Measurements from ENCODE around the gene AKAP17A.
A peak's percentile ranks its signal among the peaks of the same experiment; 100 is the strongest.
"Not testable (repeated sequence)": the region's sequence is repeated elsewhere in the genome, so short reads cannot be mapped to it uniquely, and the experiment has no call there.

AKAP17A gene

GRCh38 chrX:1602299-1602698 is 10.9 kb downstream of the AKAP17A start:
- no peak for DNase-seq (ENCODE audit: low spot score)

GRCh38 chrX:1606496-1606895 is 15.1 kb downstream of the AKAP17A start:
- no peak for DNase-seq (ENCODE audit: low spot score)

- peak; percentile 31 for DNase-seq (ENCODE audit: low spot score)
Observed at GRCh38 chrX:1609311-1609710, 17.9 kb downstream of the AKAP17A start.

- DNase-seq (ENCODE audit: low spot score): no peak
Observed at GRCh38 chrX:1609762-1610161, 18.4 kb downstream of the AKAP17A start.

GRCh38 chrX:1610166-1610565 is 18.8 kb downstream of the AKAP17A start:
- no peak for DNase-seq (ENCODE audit: low spot score)

GRCh38 chrX:1610736-1611135 is 19.3 kb downstream of the AKAP17A start:
- no peak for DNase-seq (ENCODE audit: low spot score)

GRCh38 chrX:1612641-1613286 is 21.4 kb downstream of the AKAP17A start:
- DNase-seq (ENCODE audit: low spot score): peak; percentile 72

- peak; percentile 73 for DNase-seq (ENCODE audit: low spot score)
Observed at GRCh38 chrX:1614927-1615326, 23.5 kb downstream of the AKAP17A start, which contains the start of gene ASMT. TSS of gene ASMT (plus strand) at chrX:1615059. CDS start at chrX:1615200, 141 bp downstream.

GRCh38 chrX:1618689-1619088 is 27.3 kb downstream of the AKAP17A start:
- DNase-seq (ENCODE audit: low spot score): peak; percentile 67

- no peak for DNase-seq (ENCODE audit: low spot score)
Observed at GRCh38 chrX:1623691-1624090, 32.3 kb downstream of the AKAP17A start.

- DNase-seq (ENCODE audit: low spot score): not testable (repeated sequence)
Observed at GRCh38 chrX:1624158-1624860, 32.9 kb downstream of the AKAP17A start.

- not testable (repeated sequence) for DNase-seq (ENCODE audit: low spot score)
Observed at GRCh38 chrX:1624861-1625215, 33.4 kb downstream of the AKAP17A start.

GRCh38 chrX:1629244-1629643 is 37.8 kb downstream of the AKAP17A start:
- DNase-seq (ENCODE audit: low spot score): no peak

GRCh38 chrX:1646009-1646408 is 54.6 kb downstream of the AKAP17A start:
- DNase-seq (ENCODE audit: low spot score): no peak

GRCh38 chrX:1649621-1650020 is 58.2 kb downstream of the AKAP17A start:
- peak; percentile 55 for DNase-seq (ENCODE audit: low spot score)

All from D341Med (cell line).